Brain microvascular endothelial cell (primary cell): ENCODE data around the gene SYNE1.

Experiments
- DNase-seq: peaks from one replicate; pipeline ENCODE4 v3.0.0-alpha.2; 2020
- H3K27ac ChIP-seq: fragments of 250-450 bp; sonication (Bioruptor Pico); 2 replicates; pipeline ENCODE4 v1.5.1; 2020; ENCODE audit warnings: mild to moderate bottlenecking, moderate library complexity
- H3K27me3 ChIP-seq: fragments of 250-450 bp; sonication (Bioruptor Pico); replicated peaks from 2 replicates; pipeline ENCODE4 v1.5.1; 2020; ENCODE audit warnings: mild to moderate bottlenecking
- H3K36me3 ChIP-seq: fragments of 250-450 bp; sonication (Bioruptor Pico); replicated peaks from 2 replicates; pipeline ENCODE4 v1.5.1; 2020; ENCODE audit warnings: mild to moderate bottlenecking
- H3K4me3 ChIP-seq: 2 replicates; pipeline ENCODE4 v1.5.1; 2011; ENCODE audit warnings: low read depth, mild to moderate bottlenecking, control low read depth, low read length, moderate library complexity
- CTCF ChIP-seq: IDR thresholded peaks from 2 replicates; pipeline ENCODE4 v1.5.1; 2011; ENCODE audit warnings: low read depth, mild to moderate bottlenecking, moderate library complexity, low read length, control low read depth, inconsistent platforms; ENCODE audit errors: missing control alignments
- in situ Hi-C: cut with HindIII; loops from 2 replicates; pipeline ENCODE4 v1.10.0; 2017; ENCODE audit warnings: low sequenced_read_pairs, low pct_ligation_motif_present

The SYNE1 gene

GRCh38 chr6:152323376-152323775, 313.8 kb downstream of the SYNE1 start:
- Histone ChIP-seq H3K4me3 (no peak overlapping the region), H3K27ac (no peak overlapping the region), H3K36me3 (peaks cover 40% of the 10 kb centered on the region), H3K27me3 (no peaks in the 10 kb centered on the region)
- no peak for TF ChIP-seq CTCF
- in situ Hi-C loops = no loop called here
- DNase-seq = no peak

GRCh38 chr6:152318278-152318677, 318.9 kb downstream of the SYNE1 start:
- peaks cover 26% of the 10 kb centered on the region for H3K36me3 ChIP-seq
- TF ChIP-seq CTCF = no peak
- H3K27me3 ChIP-seq = no peaks in the 10 kb centered on the region
- H3K4me3 ChIP-seq = no peak overlapping the region
- H3K27ac ChIP-seq = no peak overlapping the region
- in situ Hi-C loops = no loop called here
- no peak for DNase-seq

GRCh38 chr6:152316024-152316423, 321.1 kb downstream of the SYNE1 start:
- H3K4me3 ChIP-seq = no peak overlapping the region
- in situ Hi-C loops = no loop called here
- peaks cover 16% of the 10 kb centered on the region for H3K36me3 ChIP-seq
- TF ChIP-seq CTCF = no peak
- H3K27ac ChIP-seq = peak overlapping the region; percentile 89
- H3K27me3 ChIP-seq = no peaks in the 10 kb centered on the region
- DNase-seq = peak; percentile 89

- H3K27ac ChIP-seq = peak overlapping the region; percentile 89
These were observed 322.7 kb downstream of the SYNE1 start for GRCh38 chr6:152314483-152314832.

GRCh38 chr6:152313542-152314482, 323.4 kb downstream of the SYNE1 start:
- peaks cover 20% of the 10 kb centered on the region for H3K36me3 ChIP-seq
- TF ChIP-seq CTCF = no peak
- H3K27ac ChIP-seq = peak overlapping the region; percentile 89
- DNase-seq = peak; percentile 79
- no peaks in the 10 kb centered on the region for H3K27me3 ChIP-seq
- in situ Hi-C loops = no loop called here
- H3K4me3 ChIP-seq = no peak overlapping the region

More at GRCh38 chr6:152314483-152314832, 322.7 kb downstream of the SYNE1 start:
- Histone ChIP-seq H3K4me3 (no peak overlapping the region), H3K36me3 (peaks cover 20% of the 10 kb centered on the region), H3K27me3 (no peaks in the 10 kb centered on the region)
- in situ Hi-C loops = no loop called here
- peak; percentile 29 for TF ChIP-seq CTCF
- DNase-seq = no peak

GRCh38 chr6:152312434-152312833, 324.7 kb downstream of the SYNE1 start:
- Histone ChIP-seq H3K36me3 (peaks cover 23% of the 10 kb centered on the region), H3K4me3 (no peak overlapping the region), H3K27ac (no peak overlapping the region), H3K27me3 (no peaks in the 10 kb centered on the region)
- DNase-seq = no peak
- no peak for TF ChIP-seq CTCF
- in situ Hi-C loops = no loop called here
